SK-N-SH (cell line): ENCODE results near the gene FICD. TPM values are rescaled to one million over a fixed set of nuclear protein-coding genes. Genes with fewer than 3 reads are reported as not detected.

Experiments
- CTCF ChIA-PET: fragments of 300-600, 350-600 bp; formaldehyde crosslinking; extraction: SDS; loops from one replicate; lab custom pipeline; 2021; lab: Yijun Ruan, JAX
- POLR2A ChIA-PET: fragments of 350-600 bp; sonication (Branson Sonifier 250); formaldehyde crosslinking; extraction: SDS; loops from one replicate; lab custom pipeline; 2020; ENCODE audit warnings: antibody characterized with exemption, inconsistent platforms; lab: Yijun Ruan, JAX
- DNase-seq: peaks from one replicate; pipeline ENCODE4 v3.0.0; 2012
- H2AFZ ChIP-seq: fragments of 200-600 bp; sonication (generic); 2 replicates; pipeline ENCODE4 v1.8.1; 2016; ENCODE audit warnings: antibody characterized with exemption, mild to moderate bottlenecking, low read depth
- H3F3A ChIP-seq: fragments of 200-600 bp; sonication (generic); replicated peaks from 2 replicates; pipeline ENCODE3; 2016; ENCODE audit warnings: antibody characterized with exemption, mild to moderate bottlenecking; ENCODE audit not compliant: insufficient read depth
- H3K27ac ChIP-seq, 2 experiments: fragments of 200-500 bp in 1 of 2; fragments of 200-600 bp in 1 of 2; sonication (Bioruptor generic) in 1 of 2; sonication (generic), shearing (Covaris generic) in 1 of 2; 2 replicates each; pipeline versions ENCODE4 v1.5.1 to v1.6.1; 2014 to 2016; ENCODE audit warnings: low read depth in 2 of 2, inconsistent platforms in 1 of 2, low read length in 1 of 2, mild to moderate bottlenecking in 1 of 2, mixed read lengths in 1 of 2
- H3K27me3 ChIP-seq: fragments of 200-600 bp; sonication (generic), shearing (Covaris generic); 2 replicates; pipeline ENCODE4 v1.6.1; 2016; ENCODE audit warnings: mixed run types; ENCODE audit not compliant: insufficient read depth
- H3K36me3 ChIP-seq, 2 experiments: fragments of 200-500 bp in 1 of 2; fragments of 200-600 bp in 1 of 2; sonication (Bioruptor generic) in 1 of 2; sonication (generic) in 1 of 2; replicated peaks in 1 of 2; 2 replicates each; pipeline versions ENCODE3 to v1.5.1; 2014 to 2016; ENCODE audit warnings: low read length in 1 of 2, mild to moderate bottlenecking in 1 of 2; ENCODE audit not compliant: insufficient read depth in 2 of 2, control insufficient read depth in 1 of 2
- H3K4me1 ChIP-seq, 2 experiments: fragments of 200-500 bp in 1 of 2; fragments of 200-600 bp in 1 of 2; sonication (Bioruptor generic) in 1 of 2; sonication (generic), shearing (Covaris generic) in 1 of 2; 2 replicates each; pipeline versions ENCODE4 v1.5.1 to v1.6.1; 2014 to 2016; ENCODE audit warnings: low read depth in 1 of 2, low read length in 1 of 2, mixed run types in 1 of 2; ENCODE audit not compliant: insufficient read depth in 2 of 2, control insufficient read depth in 1 of 2
- H3K4me2 ChIP-seq: fragments of 200-600 bp; sonication (generic), shearing (Covaris generic); 2 replicates; pipeline ENCODE4 v1.6.1; 2017; ENCODE audit warnings: mixed run types
- H3K4me3 ChIP-seq, 2 experiments: fragments of 200-500 bp in 1 of 2; fragments of 200-600 bp in 1 of 2; sonication (Bioruptor generic) in 1 of 2; sonication (generic), shearing (Covaris generic) in 1 of 2; 2 replicates each; pipeline versions ENCODE4 v1.5.1 to v1.8.1; 2014 to 2016; ENCODE audit warnings: low read depth in 2 of 2, inconsistent platforms in 1 of 2, low read length in 1 of 2, mild to moderate bottlenecking in 1 of 2, mixed read lengths in 1 of 2, moderate library complexity in 1 of 2
- H3K79me2 ChIP-seq: fragments of 200-600 bp; sonication (generic); 2 replicates; pipeline ENCODE4 v1.8.1; 2017; ENCODE audit warnings: mild to moderate bottlenecking; ENCODE audit not compliant: insufficient read depth
- H3K9ac ChIP-seq: fragments of 200-600 bp; sonication (generic); 2 replicates; pipeline ENCODE4 v1.6.1; 2017; ENCODE audit warnings: mixed run types
- H3K9me2 ChIP-seq: fragments of 200-600 bp; sonication (generic); 2 replicates; pipeline ENCODE4 v1.6.1; 2017; ENCODE audit warnings: mixed run types
- H3K9me3 ChIP-seq: fragments of 200-600 bp; sonication (generic); 2 replicates; pipeline ENCODE4 v1.6.1; 2017; ENCODE audit warnings: mixed run types, mild to moderate bottlenecking, moderate library complexity
- H4K20me1 ChIP-seq: fragments of 200-600 bp; sonication (generic); 2 replicates; pipeline ENCODE4 v1.6.1; 2017; ENCODE audit warnings: mild to moderate bottlenecking, mixed run types; ENCODE audit not compliant: insufficient read depth
- ELF1 ChIP-seq: IDR thresholded peaks from 2 replicates; pipeline ENCODE4 v1.4.0; 2012
- EP300 ChIP-seq, 2 experiments: IDR thresholded peaks; 2 replicates each; pipeline versions ENCODE4 v1.4.0 to v1.6.1; 2012; ENCODE audit warnings: borderline replicate concordance in 1 of 2, low read depth in 1 of 2, low read length in 1 of 2
- FOXM1 ChIP-seq: IDR thresholded peaks from 2 replicates; pipeline ENCODE4 v1.4.0; 2012; ENCODE audit warnings: low read depth, mild to moderate bottlenecking
- GATA2 ChIP-seq: sonication (generic); formaldehyde crosslinking; IDR thresholded peaks from 2 replicates; pipeline ENCODE4 v1.5.0; 2020; ENCODE audit warnings: mild to moderate bottlenecking, missing genetic modification reagents
- MAX ChIP-seq: IDR thresholded peaks from 2 replicates; pipeline ENCODE4 v1.4.0; 2012; ENCODE audit warnings: low read depth
- MEF2A ChIP-seq: IDR thresholded peaks from 2 replicates; pipeline ENCODE4 v1.4.0; 2012; ENCODE audit warnings: low read depth, borderline replicate concordance
- NFIC ChIP-seq: IDR thresholded peaks from 2 replicates; pipeline ENCODE4 v1.4.0; 2012; ENCODE audit warnings: borderline replicate concordance
- NRF1 ChIP-seq: IDR thresholded peaks from 2 replicates; pipeline ENCODE4 v1.6.1; 2012; ENCODE audit warnings: low read depth, mild to moderate bottlenecking, low read length
- RAD21 ChIP-seq: IDR thresholded peaks from 2 replicates; pipeline ENCODE4 v1.6.1; 2012; ENCODE audit warnings: mild to moderate bottlenecking, low read length
- RCOR1 ChIP-seq: fragments of 150-350 bp; IDR thresholded peaks from 2 replicates; pipeline ENCODE4 v1.6.1; 2017; ENCODE audit warnings: antibody characterized with exemption, low read length
- RXRA ChIP-seq: IDR thresholded peaks from 2 replicates; pipeline ENCODE4 v1.4.0; 2012; ENCODE audit warnings: low read depth, mild to moderate bottlenecking, borderline replicate concordance
- SMC3 ChIP-seq: IDR thresholded peaks from 2 replicates; pipeline ENCODE4 v1.6.1; 2012; ENCODE audit warnings: low read depth, low read length, improper control_type of control experiment
- TAF1 ChIP-seq: IDR thresholded peaks from 2 replicates; pipeline ENCODE4 v1.6.1; 2012; ENCODE audit warnings: low read depth, mild to moderate bottlenecking, low read length, moderate library complexity, borderline replicate concordance
- TEAD4 ChIP-seq: IDR thresholded peaks from 2 replicates; pipeline ENCODE4 v1.4.0; 2012; ENCODE audit warnings: mild to moderate bottlenecking, borderline replicate concordance; ENCODE audit not compliant: insufficient read depth
- WGBS: methylation state at CpG from one replicate; pipeline ENCODE4 v1.1.6; 2017; ENCODE audit warnings: low lambda C conversion rate; 5-methylcytosine and 5-hydroxymethylcytosine counted together
- polyA plus RNA-seq, 3 experiments: library from polyadenylated mRNA; depleted of rRNA; stranded (reverse); fragments of >200 nt; gene quantifications; 2 replicates each; pipeline ENCODE4 v1.2.3, GENCODE V29; 2012
- TF ChIP-seq, protein P1 (sequence below): fragments of 200-600 bp; sonication (generic); IDR thresholded peaks from 2 replicates; pipeline ENCODE4 v1.6.1; 2017; ENCODE audit warnings: antibody characterized with exemption, mild to moderate bottlenecking, moderate library complexity
- TF ChIP-seq, protein P2 (sequence below): fragments of 150-350 bp; IDR thresholded peaks from 2 replicates; pipeline ENCODE4 v1.6.1; 2016; ENCODE audit warnings: mild to moderate bottlenecking, low read depth, low read length

The FICD gene
- polyA plus RNA-seq, 1 of the 3 experiments (the other 2 are of a cell fraction): 1.0 TPM

DNA sequence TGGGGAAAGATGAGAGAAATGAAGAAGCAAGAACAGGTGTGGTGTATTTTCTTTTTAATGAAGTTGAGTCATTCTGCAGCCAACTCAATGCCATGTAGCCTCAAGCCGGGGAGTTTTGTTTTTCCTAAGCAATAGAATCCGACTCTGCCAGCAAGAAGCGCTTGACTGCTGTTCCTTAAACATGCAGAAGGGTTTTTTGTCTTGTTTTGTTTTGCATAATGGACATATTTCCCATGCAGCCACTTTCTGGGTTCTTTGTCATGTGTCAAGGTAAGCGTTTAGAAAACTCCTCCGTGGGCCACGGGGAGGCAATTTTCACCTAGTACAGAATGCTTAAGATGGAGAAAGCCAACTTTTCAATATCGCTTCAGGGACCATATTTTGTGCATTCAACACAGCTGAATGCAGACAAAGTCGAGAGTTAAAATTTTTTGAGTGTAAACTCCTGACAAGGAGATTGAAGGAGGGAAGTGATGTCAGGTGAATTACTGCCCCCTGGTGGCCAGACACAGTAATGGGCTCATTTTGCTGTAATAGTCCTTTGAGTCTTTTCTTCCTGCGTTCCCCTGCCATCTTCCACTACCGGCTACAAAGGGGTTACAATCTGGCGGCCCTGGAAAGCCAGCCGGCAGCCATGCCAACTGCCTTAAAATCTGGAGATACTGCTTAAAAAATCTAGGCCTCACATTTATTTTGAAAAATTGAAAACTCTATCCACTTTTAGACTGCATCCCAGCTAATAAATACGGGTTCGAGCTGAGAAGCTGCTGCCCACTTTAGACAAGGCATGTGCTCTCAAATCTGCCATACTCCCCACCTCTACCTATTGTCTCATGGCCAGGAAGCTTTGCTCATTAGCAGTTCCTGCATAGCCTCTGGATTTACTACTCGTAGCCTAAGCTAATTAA is 3.2 kb upstream of the FICD start:
- DNase-seq: peak; percentile 63
- POLR2A ChIA-PET: interaction anchor here (1.3 kb wide), 1 partner anchor 50 kb away, joined by 3 read pairs; the partner anchor contains the start of gene ISCU
- TF ChIP-seq ELF1: no peak
- TF ChIP-seq NFIC: no peak
- TF ChIP-seq MAX: no peak
- TF ChIP-seq RAD21: peak; percentile 95
- TF ChIP-seq RCOR1: no peak; the same call in 1 of the 2 replicates
- no peak for TF ChIP-seq NRF1
- TF ChIP-seq, protein P1, sequence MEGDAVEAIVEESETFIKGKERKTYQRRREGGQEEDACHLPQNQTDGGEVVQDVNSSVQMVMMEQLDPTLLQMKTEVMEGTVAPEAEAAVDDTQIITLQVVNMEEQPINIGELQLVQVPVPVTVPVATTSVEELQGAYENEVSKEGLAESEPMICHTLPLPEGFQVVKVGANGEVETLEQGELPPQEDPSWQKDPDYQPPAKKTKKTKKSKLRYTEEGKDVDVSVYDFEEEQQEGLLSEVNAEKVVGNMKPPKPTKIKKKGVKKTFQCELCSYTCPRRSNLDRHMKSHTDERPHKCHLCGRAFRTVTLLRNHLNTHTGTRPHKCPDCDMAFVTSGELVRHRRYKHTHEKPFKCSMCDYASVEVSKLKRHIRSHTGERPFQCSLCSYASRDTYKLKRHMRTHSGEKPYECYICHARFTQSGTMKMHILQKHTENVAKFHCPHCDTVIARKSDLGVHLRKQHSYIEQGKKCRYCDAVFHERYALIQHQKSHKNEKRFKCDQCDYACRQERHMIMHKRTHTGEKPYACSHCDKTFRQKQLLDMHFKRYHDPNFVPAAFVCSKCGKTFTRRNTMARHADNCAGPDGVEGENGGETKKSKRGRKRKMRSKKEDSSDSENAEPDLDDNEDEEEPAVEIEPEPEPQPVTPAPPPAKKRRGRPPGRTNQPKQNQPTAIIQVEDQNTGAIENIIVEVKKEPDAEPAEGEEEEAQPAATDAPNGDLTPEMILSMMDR: peak; percentile 88
- no peak for TF ChIP-seq MEF2A
- TF ChIP-seq, protein P2, sequence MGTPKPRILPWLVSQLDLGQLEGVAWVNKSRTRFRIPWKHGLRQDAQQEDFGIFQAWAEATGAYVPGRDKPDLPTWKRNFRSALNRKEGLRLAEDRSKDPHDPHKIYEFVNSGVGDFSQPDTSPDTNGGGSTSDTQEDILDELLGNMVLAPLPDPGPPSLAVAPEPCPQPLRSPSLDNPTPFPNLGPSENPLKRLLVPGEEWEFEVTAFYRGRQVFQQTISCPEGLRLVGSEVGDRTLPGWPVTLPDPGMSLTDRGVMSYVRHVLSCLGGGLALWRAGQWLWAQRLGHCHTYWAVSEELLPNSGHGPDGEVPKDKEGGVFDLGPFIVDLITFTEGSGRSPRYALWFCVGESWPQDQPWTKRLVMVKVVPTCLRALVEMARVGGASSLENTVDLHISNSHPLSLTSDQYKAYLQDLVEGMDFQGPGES: no peak
- peak; percentile 87 for TF ChIP-seq SMC3
- TF ChIP-seq, all 33 proteins: peak for 3
- Histone ChIP-seq H3K27me3 (no peaks in the 10 kb centered on the region), H3K27ac (peak overlapping the region in 1 of 2 experiments; percentile 41; a peak in 2 of 4 replicates), H2AFZ (no peak overlapping the region), H3K9me3 (no peaks in the 10 kb centered on the region), H4K20me1 (no peaks in the 10 kb centered on the region), H3K36me3 (no peaks in the 10 kb centered on the region), H3F3A (no peaks in the 10 kb centered on the region), H3K79me2 (peaks cover 15% of the 10 kb centered on the region), H3K4me3 (no peak overlapping the region; a peak in 1 of 4 replicates), H3K4me1 (peaks cover 5 to 23% of the 10 kb centered on the region in 2 experiments; a peak in 1 of 4 replicates), H3K9ac (no peak overlapping the region), H3K4me2 (no peak overlapping the region), H3K9me2 (no peaks in the 10 kb centered on the region)
- CTCF ChIA-PET: interaction anchor here (0.5 to 7.4 kb wide), 53 partner anchors 9 to 603 kb away, joined by 3 to 106 read pairs (median 4); partner anchors contain the start of gene WSCD2
- WGBS: 41% methylated on average over 15 of the region's 15 CpGs

DNA sequence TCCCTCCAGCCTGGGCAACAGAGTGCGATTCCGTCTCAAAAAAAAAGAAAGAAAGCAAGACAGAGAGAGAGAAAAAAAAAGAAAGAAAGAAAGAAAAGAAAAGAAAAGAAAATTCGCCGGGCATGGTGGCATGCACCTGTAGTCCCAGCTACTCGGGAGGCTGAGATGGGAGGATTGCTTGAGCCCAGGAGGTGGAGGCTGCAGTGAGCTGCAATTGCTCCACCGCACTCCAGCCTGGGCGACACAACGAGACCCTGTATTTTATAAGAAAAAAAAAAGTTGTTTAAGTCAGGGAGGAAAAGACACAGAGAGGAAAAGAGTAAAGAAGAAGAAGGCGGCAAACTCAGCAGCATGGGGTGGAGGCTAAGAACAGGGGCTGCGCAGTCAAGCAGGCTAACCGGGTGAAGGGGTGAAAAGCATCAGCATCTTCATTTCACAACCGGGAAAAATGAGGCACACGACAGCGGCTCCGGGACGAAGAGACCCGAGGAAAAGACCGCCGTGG is 557 bp upstream of the FICD start:
- Histone ChIP-seq H4K20me1 (no peaks in the 10 kb centered on the region), H3K27ac (peak overlapping the region in 1 of 2 experiments; percentile 41; a peak in 1 of 4 replicates), H3K9me3 (no peaks in the 10 kb centered on the region), H3K4me2 (peak overlapping the region; percentile 96), H3K9me2 (no peaks in the 10 kb centered on the region), H3K9ac (no peak overlapping the region), H3K79me2 (peaks cover 15% of the 10 kb centered on the region), H3K4me3 (peak overlapping the region; percentile 68 to 92), H2AFZ (peak overlapping the region; percentile 93), H3K27me3 (no peaks in the 10 kb centered on the region), H3K36me3 (peaks cover 4 to 23% of the 10 kb centered on the region in 2 experiments), H3K4me1 (peaks cover 5 to 17% of the 10 kb centered on the region in 2 experiments; a peak in 1 of 4 replicates), H3F3A (peaks cover 2% of the 10 kb centered on the region)
- no peak for TF ChIP-seq MAX
- no peak for TF ChIP-seq FOXM1
- no peak for TF ChIP-seq TAF1
- TF ChIP-seq TEAD4: no peak
- no peak for TF ChIP-seq RXRA
- TF ChIP-seq EP300 (IDR thresholded peaks at IDR 0.05; ENCODE audit: borderline replicate concordance in 1 of 2, low read depth in 1 of 2, low read length in 1 of 2): no peak
- TF ChIP-seq GATA2 (CRISPR knock-in tag): no peak
- 21% methylated on average over 17 of the region's 19 CpGs for WGBS
- ChIA-PET POLR2A (no interaction called here), CTCF (interaction anchor here (0.9 to 7.4 kb wide), 5 partner anchors 17 to 533 kb away, joined by 3 to 106 read pairs (median 33); no protein-coding TSS in a partner anchor)
- DNase-seq: no peak
